ENCODE results near the gene QRICH2. TPM values are rescaled to one million over a fixed set of nuclear protein-coding genes. Genes with fewer than 3 reads are reported as not detected.
"Not testable (repeated sequence)": the region's sequence is repeated elsewhere in the genome, so short reads cannot be mapped to it uniquely, and the experiment has no call there.

The QRICH2 gene
- total RNA-seq, 2 experiments from 2014 or later = 7.2 to 9.4 TPM

- TF ChIP-seq EZH2phosphoT487 (IDR thresholded peaks at IDR 0.05; ENCODE audit: borderline replicate concordance, low read depth, low read length) (no peak), CTCF (conservative IDR thresholded peaks at IDR 0.05; ENCODE audit: low read length) (no peak)
- no peak overlapping the region for H3K4me2 ChIP-seq (ENCODE audit: low read length)
- H3K27ac ChIP-seq (ENCODE audit: low read depth, low read length, poor library complexity, severe bottlenecking) = no peak overlapping the region
- H2AFZ ChIP-seq (ENCODE audit: low read length) = peak overlapping the region; percentile 17; the same call in 1 of the 2 replicates
- H3K9me2 ChIP-seq (ENCODE audit: insufficient read depth, low read length) = no peaks in the 10 kb centered on the region
- CTCF ChIA-PET (ENCODE audit: unreplicated experiment) = interaction anchor here (0.5 to 1.6 kb wide), 5 partner anchors 13 to 125 kb away, joined by 3 to 5 read pairs (median 4); no protein-coding TSS in a partner anchor
- peak; percentile 51 for DNase-seq (ENCODE audit: low spot score)
- intact Hi-C loops (cut with micrococcal nuclease; ENCODE audit: unreplicated experiment) = loop anchor here (5.0 kb wide), 1 partner anchor 39 kb away; no protein-coding TSS in a partner anchor
- H3K79me2 ChIP-seq (ENCODE audit: insufficient read depth, low read depth, low read length) = no peaks in the 10 kb centered on the region
- POLR2A ChIA-PET = interaction anchor here (0.6 to 9.4 kb wide), 9 partner anchors 10 to 292 kb away, joined by 3 to 71 read pairs (median 5); partner anchors contain the start of gene UBALD2
- no TSS peak for BruUV-seq (replicated peaks)
- H3K9me3 ChIP-seq (ENCODE audit: low read length) = no peaks in the 10 kb centered on the region
- H3K36me3 ChIP-seq (ENCODE audit: insufficient read depth, low read length) = no peaks in the 10 kb centered on the region
- peaks cover 9% of the 10 kb centered on the region for H3K4me1 ChIP-seq (ENCODE audit: insufficient read depth, low read length, poor library complexity, severe bottlenecking)
- H4K20me1 ChIP-seq (ENCODE audit: insufficient read depth, low read length) = no peaks in the 10 kb centered on the region
- no peak overlapping the region for H3K4me3 ChIP-seq (ENCODE audit: low read depth, low read length, poor library complexity, severe bottlenecking)
These were observed 61.7 kb downstream of the QRICH2 start for GRCh38 chr17:76246080-76247066.

- H3K4me3 ChIP-seq (ENCODE audit: low read depth, low read length, poor library complexity, severe bottlenecking); H2AFZ ChIP-seq (ENCODE audit: low read length); H3K36me3 ChIP-seq (ENCODE audit: insufficient read depth, low read length); BruUV-seq (replicated peaks); H3K9me3 ChIP-seq (ENCODE audit: low read length); DNase-seq (ENCODE audit: low spot score); H3K9me2 ChIP-seq (ENCODE audit: insufficient read depth, low read length); CTCF ChIA-PET (ENCODE audit: unreplicated experiment); H4K20me1 ChIP-seq (ENCODE audit: insufficient read depth, low read length); H3K27ac ChIP-seq (ENCODE audit: low read depth, low read length, poor library complexity, severe bottlenecking); H3K4me2 ChIP-seq (ENCODE audit: low read length); H3K4me1 ChIP-seq (ENCODE audit: insufficient read depth, low read length, poor library complexity, severe bottlenecking); H3K79me2 ChIP-seq (ENCODE audit: insufficient read depth, low read depth, low read length): not testable (repeated sequence)
- intact Hi-C loops (cut with micrococcal nuclease; ENCODE audit: unreplicated experiment) = loop anchor here (5.0 kb wide), 1 partner anchor 37 kb away; no protein-coding TSS in a partner anchor
- POLR2A ChIA-PET = interaction anchor here (9.4 kb wide), 1 partner anchor 18 kb away, joined by 71 read pairs; the partner anchor contains the start of gene UBALD2
These were observed 63.4 kb downstream of the QRICH2 start for GRCh38 chr17:76244721-76245120.

GRCh38 chr17:76243826-76244679 lies 64.0 kb downstream of the QRICH2 start:
- H3K9me3 ChIP-seq (ENCODE audit: low read length) = no peaks in the 10 kb centered on the region
- H3K4me1 ChIP-seq (ENCODE audit: insufficient read depth, low read length, poor library complexity, severe bottlenecking) = peaks cover 9% of the 10 kb centered on the region
- H3K36me3 ChIP-seq (ENCODE audit: insufficient read depth, low read length) = no peaks in the 10 kb centered on the region
- no peak overlapping the region for H3K27ac ChIP-seq (ENCODE audit: low read depth, low read length, poor library complexity, severe bottlenecking)
- no peaks in the 10 kb centered on the region for H3K9me2 ChIP-seq (ENCODE audit: insufficient read depth, low read length)
- H3K4me2 ChIP-seq (ENCODE audit: low read length) = no peak overlapping the region
- TF ChIP-seq EZH2phosphoT487 (IDR thresholded peaks at IDR 0.05; ENCODE audit: borderline replicate concordance, low read depth, low read length) (no peak), CTCF (conservative IDR thresholded peaks at IDR 0.05; ENCODE audit: low read length) (no peak)
- H2AFZ ChIP-seq (ENCODE audit: low read length) = no peak overlapping the region
- H3K4me3 ChIP-seq (ENCODE audit: low read depth, low read length, poor library complexity, severe bottlenecking) = no peak overlapping the region
- no peak for DNase-seq (ENCODE audit: low spot score)
- H3K79me2 ChIP-seq (ENCODE audit: insufficient read depth, low read depth, low read length) = no peaks in the 10 kb centered on the region
- BruUV-seq (replicated peaks) = no TSS peak
- H4K20me1 ChIP-seq (ENCODE audit: insufficient read depth, low read length) = no peaks in the 10 kb centered on the region
- POLR2A ChIA-PET = interaction anchor here (0.9 to 1.6 kb wide), 3 partner anchors 13 to 60 kb away, joined by 3 to 5 read pairs (median 3); no protein-coding TSS in a partner anchor
- intact Hi-C loops (cut with micrococcal nuclease; ENCODE audit: unreplicated experiment) = no loop called here
- CTCF ChIA-PET (ENCODE audit: unreplicated experiment) = interaction anchor here (0.9 kb wide), 1 partner anchor 19 kb away, joined by 3 read pairs; no protein-coding TSS in a partner anchor
